CD4-positive, CD25-positive, alpha-beta regulatory T cell (primary cell): ENCODE data around the gene IMP4. TPM values are rescaled to one million over a fixed set of nuclear protein-coding genes. Genes with fewer than 3 reads are reported as not detected.

Experiments used
- ATAC-seq, 2 donors: fragments of 150-1000 bp; cut with Tn5 transposase; one replicate each; pipeline ENCODE4 v1.10.0; 2021; ENCODE audit warnings: low read depth in 2 of 2, moderate number of reproducible peaks in 2 of 2, moderate library complexity in 1 of 2
- DNase-seq, 3 donors: peaks; one replicate each; pipeline versions ENCODE4 v3.0.0 to v3.0.0-alpha.2; 2012 to 2022; ENCODE audit warnings: mixed read lengths in 1 of 3
- H3K27ac ChIP-seq: one replicate; pipeline ENCODE4 v1.7.0; 2013; ENCODE audit warnings: mild to moderate bottlenecking, low read length; ENCODE audit not compliant: insufficient read depth, poor library complexity, severe bottlenecking
- H3K27me3 ChIP-seq: one replicate; pipeline ENCODE4 v1.7.0; 2013; ENCODE audit warnings: low read length; ENCODE audit not compliant: control insufficient read depth, insufficient read depth
- H3K36me3 ChIP-seq: one replicate; pipeline ENCODE4 v1.7.0; 2013; ENCODE audit warnings: mild to moderate bottlenecking, low read length, moderate library complexity; ENCODE audit not compliant: control insufficient read depth, insufficient read depth
- H3K4me1 ChIP-seq: 2 replicates; pipeline ENCODE4 v1.7.0; 2013; ENCODE audit warnings: mild to moderate bottlenecking, low read length; ENCODE audit not compliant: insufficient read depth, control insufficient read depth, poor library complexity, severe bottlenecking
- H3K4me3 ChIP-seq: one replicate; pipeline ENCODE4 v1.7.0; 2013; ENCODE audit warnings: low read depth, mild to moderate bottlenecking, low read length, moderate library complexity
- H3K9me3 ChIP-seq, 2 experiments: 1 replicate in 1 of 2; 2 replicates in 1 of 2; pipeline ENCODE4 v1.7.0; 2013; ENCODE audit warnings: low read length in 2 of 2, mild to moderate bottlenecking in 1 of 2, moderate library complexity in 1 of 2; ENCODE audit not compliant: control insufficient read depth in 2 of 2
- H3K27ac Mint-ChIP-seq, 3 donors: one replicate each; pipeline ENCODE4 v1.8.0; 2020 to 2022; ENCODE audit warnings: mild to moderate bottlenecking in 3 of 3, mixed read lengths in 3 of 3, moderate library complexity in 2 of 3
- H3K27me3 Mint-ChIP-seq: one replicate; pipeline ENCODE4 v1.8.0; 2022; ENCODE audit warnings: mild to moderate bottlenecking, mixed read lengths
- H3K36me3 Mint-ChIP-seq: one replicate; pipeline ENCODE4 v1.8.0; 2020; ENCODE audit warnings: mixed read lengths
- H3K4me1 Mint-ChIP-seq, 4 donors: one replicate each; pipeline ENCODE4 v1.8.0; 2020 to 2022; ENCODE audit warnings: mixed read lengths in 4 of 4, mild to moderate bottlenecking in 1 of 4
- H3K4me3 Mint-ChIP-seq, 4 donors: one replicate each; pipeline ENCODE4 v1.8.0; 2020 to 2022; ENCODE audit warnings: mild to moderate bottlenecking in 4 of 4, mixed read lengths in 4 of 4, moderate library complexity in 3 of 4
- H3K9me3 Mint-ChIP-seq, 7 donors: one replicate each; pipeline ENCODE4 v1.8.0; 2020 to 2022; ENCODE audit warnings: mixed read lengths in 7 of 7, mild to moderate bottlenecking in 3 of 7, moderate library complexity in 2 of 7
- polyA plus RNA-seq, 4 donors: library from polyadenylated mRNA; unstranded; fragments of 300-500 nt; fragmentation: Illumina TruSeq; gene quantifications; one replicate each; pipeline ENCODE4 v1.2.3, GENCODE V29; 2021
- total RNA-seq: library from RNA; stranded (reverse); gene quantifications from one replicate; pipeline ENCODE4 v1.2.3, GENCODE V29; 2022

IMP4 gene
- total and polyA plus RNA-seq, 5 donors from 2014 or later, result 72.4 to 111 (median 73.5) TPM

DNA sequence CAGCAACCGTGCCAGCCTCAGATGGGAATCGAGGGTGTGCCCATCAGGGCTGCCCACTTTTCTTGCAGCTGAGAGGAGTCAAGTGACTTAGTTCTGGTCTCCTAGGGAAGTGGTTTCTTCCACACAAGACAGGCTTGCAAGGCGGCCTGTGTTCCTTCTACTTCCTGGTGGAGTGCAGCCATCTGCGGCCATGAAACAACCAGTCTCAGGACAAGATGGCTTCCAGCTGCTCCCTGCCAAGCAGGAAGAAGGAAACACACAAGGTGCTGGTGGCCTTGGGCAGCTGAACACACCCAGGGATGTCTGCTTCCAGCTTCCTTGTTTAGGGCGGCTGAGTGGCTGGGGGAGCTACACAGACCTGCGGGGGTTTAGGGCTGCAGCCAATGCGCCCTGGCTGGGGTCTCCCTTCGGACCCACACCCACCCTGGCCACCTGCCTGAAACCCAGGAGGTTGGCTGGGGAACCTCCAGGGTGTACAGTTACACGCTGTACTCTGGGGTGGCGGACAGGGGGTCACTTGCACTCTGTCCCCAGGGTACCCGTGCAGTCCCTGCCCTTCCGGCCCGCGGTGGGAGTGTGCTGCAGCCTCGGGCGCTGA is 47.9 kb downstream of the IMP4 start:
- peaks cover 12% of the 10 kb centered on the region for H3K27me3 Mint-ChIP-seq
- H3K9me3 Mint-ChIP-seq, result no peaks in the 10 kb centered on the region
- no peaks in the 10 kb centered on the region for H3K36me3 ChIP-seq
- peaks cover 16% of the 10 kb centered on the region for H3K4me1 ChIP-seq
- H3K4me3 Mint-ChIP-seq, result peak overlapping the region; percentile 82 to 91 (median 86)
- no peaks in the 10 kb centered on the region for H3K9me3 ChIP-seq
- DNase-seq (no peak), ATAC-seq (no peak)
- H3K27ac Mint-ChIP-seq, result peak overlapping the region; percentile 32 to 94 (median 84)
- H3K4me3 ChIP-seq, result peak overlapping the region; percentile 44
- H3K4me1 Mint-ChIP-seq, result peaks cover 6 to 21% (median 16%) of the 10 kb centered on the region in 4 donors
- peaks cover 7% of the 10 kb centered on the region for H3K36me3 Mint-ChIP-seq
- H3K27me3 ChIP-seq, result no peaks in the 10 kb centered on the region
- no peak overlapping the region for H3K27ac ChIP-seq

DNA sequence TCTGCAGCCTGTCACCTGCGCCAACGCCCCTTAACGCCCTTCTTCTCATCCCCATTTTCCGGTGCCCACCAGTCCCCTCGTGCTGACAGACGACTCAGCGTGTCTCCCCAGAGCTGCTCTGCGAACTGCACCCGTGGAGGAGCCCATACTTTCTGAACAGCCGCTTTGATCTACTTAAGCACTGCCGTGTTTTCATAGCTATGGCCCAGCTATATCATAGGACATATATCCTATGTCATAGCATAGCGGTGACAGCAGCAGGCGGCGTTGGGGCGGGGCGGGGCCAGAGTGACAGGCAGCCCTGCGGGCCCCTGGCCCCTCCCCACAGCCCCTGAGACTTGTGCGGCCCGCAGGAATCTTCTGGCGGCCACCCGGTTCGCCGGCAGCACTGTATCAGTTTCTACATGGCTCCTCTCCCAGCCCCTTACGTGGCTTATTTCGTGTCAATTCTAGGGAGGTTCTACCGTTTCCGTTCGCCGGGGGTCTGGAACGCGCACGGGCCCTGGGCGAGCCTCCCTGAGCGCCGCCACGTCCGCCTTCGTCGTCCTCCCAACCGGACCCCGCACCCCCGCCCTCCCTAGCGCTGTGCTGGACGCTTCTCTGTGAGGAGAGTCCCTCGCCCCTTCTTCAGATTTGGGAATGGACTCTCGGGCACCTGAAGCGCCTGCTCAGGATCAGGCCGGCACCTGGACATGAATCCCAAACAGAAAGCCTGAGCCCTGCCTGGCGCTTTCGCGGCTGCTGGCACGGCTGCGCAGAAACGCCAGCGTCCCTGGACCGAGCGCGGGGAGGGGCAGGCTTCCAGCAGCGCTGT is 48.6 kb downstream of the IMP4 start:
- ATAC-seq (peak; percentile 84), DNase-seq (peak; percentile 38 to 70 (median 49))
- peaks cover 16% of the 10 kb centered on the region for H3K4me1 ChIP-seq
- H3K4me3 ChIP-seq, result peak overlapping the region; percentile 44
- no peaks in the 10 kb centered on the region for H3K36me3 ChIP-seq
- H3K9me3 Mint-ChIP-seq, result no peaks in the 10 kb centered on the region
- H3K4me1 Mint-ChIP-seq, result peaks cover 6 to 21% (median 16%) of the 10 kb centered on the region in 4 donors
- no peaks in the 10 kb centered on the region for H3K9me3 ChIP-seq
- peak overlapping the region; percentile 82 to 91 (median 86) for H3K4me3 Mint-ChIP-seq
- no peaks in the 10 kb centered on the region for H3K27me3 ChIP-seq
- peak overlapping the region; percentile 32 to 94 (median 84) for H3K27ac Mint-ChIP-seq
- H3K27me3 Mint-ChIP-seq, result peaks cover 19% of the 10 kb centered on the region
- H3K36me3 Mint-ChIP-seq, result peaks cover 7% of the 10 kb centered on the region
- H3K27ac ChIP-seq, result no peak overlapping the region

DNA sequence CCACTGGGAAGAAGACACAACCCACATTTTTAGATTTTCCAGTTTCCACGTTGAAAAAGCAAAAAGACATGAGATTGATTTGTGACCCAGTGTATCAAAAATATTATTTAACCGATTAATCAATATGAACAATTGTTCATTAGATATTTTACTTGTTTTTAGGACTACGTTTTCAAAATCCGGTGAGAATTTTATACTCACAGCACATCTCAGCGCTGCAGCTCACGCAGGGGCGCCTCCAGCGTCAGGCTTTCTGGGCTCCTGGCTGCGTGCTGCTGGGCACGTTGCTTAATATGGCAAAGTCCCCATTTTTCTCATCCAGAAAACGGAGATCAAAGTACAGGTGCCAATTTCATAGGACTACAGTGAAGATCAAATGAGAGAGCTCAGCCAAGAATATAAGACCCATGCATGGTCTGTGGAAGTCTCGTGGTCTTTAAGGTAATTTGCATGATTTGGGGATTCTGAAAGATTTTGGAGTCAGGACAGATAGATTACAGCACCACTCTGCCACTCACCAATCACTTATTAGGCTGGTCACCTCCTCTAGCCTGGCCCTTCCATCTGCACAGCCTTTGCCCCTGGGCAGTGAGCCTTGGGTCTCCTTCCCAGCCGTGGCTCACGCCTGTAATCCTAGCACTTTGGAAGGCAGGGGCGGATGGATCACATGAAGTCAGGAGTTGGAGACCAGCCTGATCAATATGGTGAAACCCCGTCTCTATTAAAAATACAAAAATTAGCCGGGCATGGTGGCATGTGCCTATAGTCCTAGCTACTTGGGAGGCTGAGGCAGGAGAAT is 49.4 kb downstream of the IMP4 start:
- H3K27me3 ChIP-seq, result no peaks in the 10 kb centered on the region
- peaks cover 20% of the 10 kb centered on the region for H3K27me3 Mint-ChIP-seq
- H3K27ac Mint-ChIP-seq, result no peak overlapping the region
- peaks cover 7% of the 10 kb centered on the region for H3K36me3 Mint-ChIP-seq
- DNase-seq (no peak), ATAC-seq (no peak)
- H3K36me3 ChIP-seq, result no peaks in the 10 kb centered on the region
- H3K4me3 ChIP-seq, result peak overlapping the region; percentile 24
- peaks cover 16% of the 10 kb centered on the region for H3K4me1 ChIP-seq
- peak overlapping the region; percentile 82 to 91 (median 86) for H3K4me3 Mint-ChIP-seq
- no peak overlapping the region for H3K27ac ChIP-seq
- no peaks in the 10 kb centered on the region for H3K9me3 Mint-ChIP-seq
- H3K4me1 Mint-ChIP-seq, result peaks cover 2 to 21% (median 15%) of the 10 kb centered on the region in 4 donors
- no peaks in the 10 kb centered on the region for H3K9me3 ChIP-seq

DNA sequence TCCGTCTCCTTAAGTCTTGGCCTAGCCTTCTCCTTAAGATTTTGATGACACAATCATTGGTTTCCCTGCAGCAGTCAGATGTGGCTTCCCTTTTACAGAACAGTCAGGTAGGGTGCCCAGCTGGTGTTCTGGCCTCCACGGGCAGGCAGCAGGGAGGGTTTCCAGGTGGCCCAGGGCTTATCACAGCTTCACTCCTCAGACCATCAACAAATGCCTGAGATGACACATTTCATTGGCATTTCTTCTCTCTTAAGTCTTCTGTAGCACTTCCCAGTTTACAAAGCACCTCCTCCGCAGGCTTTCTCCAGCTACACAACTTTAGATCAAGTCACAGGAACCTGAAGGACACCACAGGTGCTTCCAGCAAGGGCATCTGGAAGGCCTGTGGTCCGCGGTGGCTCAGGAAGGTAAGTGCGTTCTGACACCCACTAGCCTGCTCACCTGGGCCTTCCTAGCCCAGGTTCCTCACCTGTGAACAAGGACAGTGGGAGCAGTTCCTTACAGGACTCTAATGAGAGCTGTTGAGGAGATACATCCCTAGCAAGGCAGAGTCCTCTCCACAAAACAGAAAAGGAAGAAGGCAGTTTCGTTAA is 50.7 kb downstream of the IMP4 start:
- H3K9me3 ChIP-seq, result no peaks in the 10 kb centered on the region
- peaks cover 16% of the 10 kb centered on the region for H3K4me1 ChIP-seq
- Mint-ChIP-seq H3K4me3 (peak overlapping the region in 2 of 4 donors; percentile 16 to 27), H3K9me3 (no peaks in the 10 kb centered on the region), H3K4me1 (peaks cover 2 to 21% (median 13%) of the 10 kb centered on the region in 4 donors), H3K36me3 (peaks cover 7% of the 10 kb centered on the region), H3K27ac (peak overlapping the region in 1 of 3 donors; percentile 18), H3K27me3 (peaks cover 20% of the 10 kb centered on the region)
- no peak for DNase-seq
- H3K36me3 ChIP-seq, result no peaks in the 10 kb centered on the region
- H3K4me3 ChIP-seq, result no peak overlapping the region
- H3K27me3 ChIP-seq, result no peaks in the 10 kb centered on the region
- ATAC-seq, result no peak
- no peak overlapping the region for H3K27ac ChIP-seq

Other genes with a start within 250 kb of the IMP4 start
- not detected for gene POTEF, start 213.7 kb upstream of the IMP4 start, total RNA-seq
- not detected for gene POTEF, start 213.7 kb upstream of the IMP4 start, polyA plus RNA-seq
- gene CCDC74B, start 197.8 kb upstream of the IMP4 start, total RNA-seq, result not detected
- gene CCDC74B, start 197.8 kb upstream of the IMP4 start, polyA plus RNA-seq, result not detected
- gene SMPD4, start 161.3 kb upstream of the IMP4 start, total RNA-seq, result 78.7 TPM
- 10 to 100 TPM; 22.4 to 32.5 (median 29.9) TPM for gene SMPD4, start 161.3 kb upstream of the IMP4 start, polyA plus RNA-seq
- 199 TPM for gene MZT2B, start 160.6 kb upstream of the IMP4 start, total RNA-seq
- gene MZT2B, start 160.6 kb upstream of the IMP4 start, polyA plus RNA-seq, result 100 to 1,000 TPM; 186 to 259 (median 227) TPM
- gene TUBA3E, start 144.5 kb upstream of the IMP4 start, total RNA-seq, result not detected
- not detected for gene TUBA3E, start 144.5 kb upstream of the IMP4 start, polyA plus RNA-seq
- gene PTPN18, start 13.2 kb downstream of the IMP4 start, total RNA-seq, result 61.3 TPM
- 10 to 100 TPM; 42.2 to 58.3 (median 49.1) TPM for gene PTPN18, start 13.2 kb downstream of the IMP4 start, polyA plus RNA-seq
- gene POTEI, start 166.4 kb downstream of the IMP4 start, total RNA-seq, result not detected
- not detected for gene POTEI, start 166.4 kb downstream of the IMP4 start, polyA plus RNA-seq
- not detected for gene CFC1B, start 178.3 kb downstream of the IMP4 start, total RNA-seq
- gene CFC1B, start 178.3 kb downstream of the IMP4 start, polyA plus RNA-seq, result not detected